IMR-90 (cell line): ENCODE measurements around the gene SBF2. TPM values are rescaled to one million over a fixed set of nuclear protein-coding genes. Genes with fewer than 3 reads are reported as not detected.

Source experiments
- ATAC-seq: fragments of 200-7000 bp; cut with Tn5 transposase; 2 replicates; pipeline ENCODE4 v1.9.1; 2020; ENCODE audit warnings: low read depth, mild to moderate bottlenecking, moderate library complexity
- Bru-seq: library from RNA; stranded (reverse); fragments of 400-500 nt; gene quantifications from one replicate; lab custom pipeline; 2021; lab: Mats Ljungman, UMichigan
- BruChase-seq, 2 experiments: library from RNA; stranded (reverse); fragments of 400-500 nt; gene quantifications; one replicate each; lab custom pipeline; 2021; lab: Mats Ljungman, UMichigan
- BruUV-seq: library from RNA; stranded (reverse); fragments of 400-500 nt; replicated peaks from 2 replicates; lab custom pipeline; 2021; lab: Mats Ljungman, UMichigan
- CTCF ChIA-PET: fragments of 300-600 bp; formaldehyde crosslinking; extraction: SDS; loops from one replicate; lab custom pipeline; 2021; ENCODE audit warnings: antibody characterized with exemption; lab: Yijun Ruan, JAX
- POLR2A ChIA-PET: fragments of 300-600 bp; sonication (Branson Sonifier 250); formaldehyde crosslinking; loops from one replicate; lab custom pipeline; 2022; ENCODE audit warnings: antibody characterized with exemption; ENCODE audit not compliant: unreplicated experiment; lab: Charles Lee
- DNase-seq: peaks from one replicate; pipeline ENCODE4 v3.0.0; 2013
- H2AFZ ChIP-seq: replicated peaks from 2 replicates; pipeline ENCODE3; 2013; ENCODE audit warnings: low read length, mild to moderate bottlenecking; ENCODE audit not compliant: poor library complexity
- H2AK5ac ChIP-seq: 2 replicates; pipeline ENCODE4 v1.6.1; 2013; ENCODE audit warnings: low read depth, low read length, inconsistent platforms
- H2AK9ac ChIP-seq: replicated peaks from 2 replicates; pipeline ENCODE3; 2013; ENCODE audit warnings: mild to moderate bottlenecking, low read depth, low read length, moderate library complexity; ENCODE audit not compliant: poor library complexity
- H2BK120ac ChIP-seq: 2 replicates; pipeline ENCODE4 v1.6.1; 2013; ENCODE audit warnings: low read depth, low read length, inconsistent platforms
- H2BK15ac ChIP-seq: 3 replicates; pipeline ENCODE4 v1.6.1; 2013; ENCODE audit warnings: low read depth, low read length, inconsistent platforms
- H2BK20ac ChIP-seq: 2 replicates; pipeline ENCODE4 v1.6.1; 2013; ENCODE audit warnings: low read depth, mild to moderate bottlenecking, inconsistent platforms, low read length, moderate library complexity
- H2BK5ac ChIP-seq: 2 replicates; pipeline ENCODE4 v1.6.1; 2013; ENCODE audit warnings: mild to moderate bottlenecking, low read depth, low read length, inconsistent platforms; ENCODE audit not compliant: poor library complexity, severe bottlenecking
- H3K14ac ChIP-seq: replicated peaks from 2 replicates; pipeline ENCODE4 v1.6.1; 2013; ENCODE audit warnings: low read depth, low read length, inconsistent platforms
- H3K18ac ChIP-seq: 2 replicates; pipeline ENCODE4 v1.6.1; 2013; ENCODE audit warnings: low read depth, low read length, control low read depth
- H3K23ac ChIP-seq: 2 replicates; pipeline ENCODE4 v1.6.1; 2013; ENCODE audit warnings: low read depth, low read length, inconsistent platforms
- H3K27ac ChIP-seq: 2 replicates; pipeline ENCODE4 v1.5.1; 2013; ENCODE audit warnings: mild to moderate bottlenecking, control low read depth, low read length; ENCODE audit not compliant: insufficient read depth
- H3K27me3 ChIP-seq: 2 replicates; pipeline ENCODE4 v1.6.1; 2013; ENCODE audit warnings: low read length; ENCODE audit not compliant: control insufficient read depth, insufficient read depth
- H3K36me3 ChIP-seq: 2 replicates; pipeline ENCODE4 v1.6.1; 2013; ENCODE audit warnings: low read length, mixed read lengths; ENCODE audit not compliant: control insufficient read depth, insufficient read depth
- H3K4ac ChIP-seq: 2 replicates; pipeline ENCODE4 v1.6.1; 2013; ENCODE audit warnings: low read depth, low read length, inconsistent platforms
- H3K4me1 ChIP-seq: 2 replicates; pipeline ENCODE4 v1.6.1; 2013; ENCODE audit warnings: low read length, mixed read lengths; ENCODE audit not compliant: control insufficient read depth, insufficient read depth
- H3K4me2 ChIP-seq: 2 replicates; pipeline ENCODE4 v1.6.1; 2013; ENCODE audit warnings: low read depth, mild to moderate bottlenecking, control low read depth, low read length, moderate library complexity
- H3K4me3 ChIP-seq: 2 replicates; pipeline ENCODE4 v1.5.1; 2013; ENCODE audit warnings: low read depth, mild to moderate bottlenecking, control low read depth, low read length, moderate library complexity; ENCODE audit not compliant: insufficient read depth
- H3K56ac ChIP-seq: 2 replicates; pipeline ENCODE4 v1.6.1; 2013; ENCODE audit warnings: low read length, inconsistent platforms; ENCODE audit not compliant: insufficient read depth; ENCODE audit errors: extremely low read depth
- H3K79me1 ChIP-seq, 2 experiments: 2 replicates each; pipeline ENCODE4 v1.6.1; 2013; ENCODE audit warnings: low read length in 2 of 2, inconsistent platforms in 1 of 2, low read depth in 1 of 2
- H3K9ac ChIP-seq: 2 replicates; pipeline ENCODE4 v1.6.1; 2013; ENCODE audit warnings: low read depth, low read length, control low read depth
- H3K9me1 ChIP-seq: 2 replicates; pipeline ENCODE4 v1.6.1; 2013; ENCODE audit warnings: low read length, inconsistent platforms; ENCODE audit not compliant: insufficient read depth
- H3K9me3 ChIP-seq: 2 replicates; pipeline ENCODE4 v1.6.1; 2013; ENCODE audit warnings: low read length; ENCODE audit not compliant: control insufficient read depth, insufficient read depth
- H4K20me1 ChIP-seq: 2 replicates; pipeline ENCODE4 v1.6.1; 2013; ENCODE audit warnings: low read length, inconsistent platforms; ENCODE audit not compliant: insufficient read depth
- H4K5ac ChIP-seq: 2 replicates; pipeline ENCODE4 v1.6.1; 2013; ENCODE audit warnings: mild to moderate bottlenecking, low read depth, low read length, control low read depth
- H4K8ac ChIP-seq, 2 experiments: 2 replicates each; pipeline ENCODE4 v1.6.1; 2013; ENCODE audit warnings: low read depth in 2 of 2, low read length in 2 of 2, control low read depth in 1 of 2, inconsistent platforms in 1 of 2
- H4K91ac ChIP-seq: 2 replicates; pipeline ENCODE4 v1.6.1; 2013; ENCODE audit warnings: low read depth, low read length, inconsistent platforms; ENCODE audit not compliant: insufficient read depth
- BHLHE40 ChIP-seq: fragments of 150-350 bp; IDR thresholded peaks from 2 replicates; pipeline ENCODE4 v1.6.1; 2016; ENCODE audit warnings: mild to moderate bottlenecking, low read depth, low read length
- CEBPB ChIP-seq: IDR thresholded peaks from 2 replicates; pipeline ENCODE4 v1.6.1; 2012; ENCODE audit warnings: low read depth, low read length, improper control_type of control experiment
- CHD1 ChIP-seq: IDR thresholded peaks from 2 replicates; pipeline ENCODE4 v1.6.1; 2012; ENCODE audit warnings: low read depth, low read length, improper control_type of control experiment
- FOS ChIP-seq: fragments of 150-350 bp; IDR thresholded peaks from 2 replicates; pipeline ENCODE4 v1.6.1; 2016; ENCODE audit warnings: low read depth, low read length
- MAFK ChIP-seq: IDR thresholded peaks from 2 replicates; pipeline ENCODE4 v1.6.1; 2012; ENCODE audit warnings: low read depth, low read length, improper control_type of control experiment
- MAZ ChIP-seq: IDR thresholded peaks from 2 replicates; pipeline ENCODE4 v1.6.1; 2012; ENCODE audit warnings: low read depth, mild to moderate bottlenecking, low read length, improper control_type of control experiment, moderate library complexity, borderline replicate concordance
- NFE2L2 ChIP-seq: fragments of 150-350 bp; IDR thresholded peaks from 2 replicates; pipeline ENCODE4 v1.6.1; 2016; ENCODE audit warnings: low read depth, mild to moderate bottlenecking, low read length
- POLR2A ChIP-seq: IDR thresholded peaks from 2 replicates; pipeline ENCODE4 v1.6.1; 2012; ENCODE audit warnings: mild to moderate bottlenecking, low read depth, low read length
- RAD21 ChIP-seq: IDR thresholded peaks from 2 replicates; pipeline ENCODE4 v1.6.1; 2012; ENCODE audit warnings: low read length, improper control_type of control experiment
- RCOR1 ChIP-seq: IDR thresholded peaks from 2 replicates; pipeline ENCODE4 v1.6.1; 2012; ENCODE audit warnings: mild to moderate bottlenecking, low read length, improper control_type of control experiment; ENCODE audit not compliant: insufficient replicate concordance
- RFX5 ChIP-seq: IDR thresholded peaks from 2 replicates; pipeline ENCODE4 v1.8.0; 2012; ENCODE audit warnings: low read depth, mild to moderate bottlenecking, low read length, moderate library complexity
- SMC3 ChIP-seq: fragments of 150-350 bp; IDR thresholded peaks from 2 replicates; pipeline ENCODE4 v1.6.1; 2016; ENCODE audit warnings: low read depth, mild to moderate bottlenecking, antibody characterized with exemption, low read length, moderate library complexity
- WGBS, 2 experiments: methylation state at CpG; one replicate each; pipeline versions ENCODE4 v1.1.5 to v1.1.7; 2013; ENCODE audit warnings: missing lambda C conversion rate in 2 of 2; ENCODE audit not compliant: insufficient read length in 1 of 2; ENCODE audit errors: extremely low coverage in 2 of 2; 5-methylcytosine and 5-hydroxymethylcytosine counted together
- dilution Hi-C: fragments of 300-500 bp; cut with HindIII; formaldehyde crosslinking; loops from one replicate; pipeline ENCODE4 v1.14.3; 2018; ENCODE audit warnings: low sequenced_read_pairs; ENCODE audit not compliant: unreplicated experiment
- in situ Hi-C: fragments of 300-500 bp; cut with MboI; formaldehyde crosslinking; loops from 3 replicates; pipeline ENCODE4 v1.14.3; 2019; ENCODE audit warnings: low sequenced_read_pairs, inconsistent platforms, mixed read lengths
- intact Hi-C: fragments of 100-400 bp; cut with micrococcal nuclease; formaldehyde crosslinking; loops from 2 replicates; pipeline ENCODE4 v1.10.0; 2022
- long read RNA-seq: library from polyadenylated mRNA; unstranded; transcript quantifications from one replicate; pipeline ENCODE4 v2.0.0, GENCODE V29; 2021; ENCODE audit not compliant: unreplicated experiment
- polyA plus RNA-seq, 3 experiments: library from polyadenylated mRNA; depleted of rRNA; stranded (reverse); fragments of >200 nt; gene quantifications; 2 replicates each; pipeline ENCODE4 v1.2.3, GENCODE V29; 2012; ENCODE audit warnings: low replicate concordance in 1 of 3
- total RNA-seq: library from RNA; depleted of rRNA; stranded (reverse); fragments of >200 nt; gene quantifications from 2 replicates; pipeline ENCODE4 v1.2.3, GENCODE V29; 2012; rRNA removed
- TF ChIP-seq, protein P1 (sequence below): fragments of 150-350 bp; IDR thresholded peaks from 2 replicates; pipeline ENCODE4 v1.6.1; 2017; ENCODE audit warnings: mild to moderate bottlenecking, antibody characterized with exemption, low read length, low read depth
- TF ChIP-seq, protein P2 (sequence below): fragments of 150-350 bp; IDR thresholded peaks from 2 replicates; pipeline ENCODE4 v1.6.1; 2016; ENCODE audit warnings: low read depth, mild to moderate bottlenecking, low read length, moderate library complexity, borderline replicate concordance

SBF2 gene
- total RNA-seq (45.8 and 51.8 TPM in 2 replicates), polyA plus RNA-seq (2012; rRNA removed) (21.7 and 23.8 TPM in 2 replicates), Bru-seq, nascent RNA (percentile 87 among the genes with signal in this experiment), BruChase-seq, experiment 1, labeled RNA remaining after a 6-hour chase (percentile 81 among the genes with signal in this experiment), BruChase-seq, experiment 2, labeled RNA remaining after a 2-hour chase (percentile 82 among the genes with signal in this experiment)
- polyA plus RNA-seq (2012; cell fraction: cytosol; rRNA removed) = 7.6 and 9.9 TPM in 2 replicates
- polyA plus RNA-seq (2012; cell fraction: nucleus; rRNA removed; ENCODE audit: low replicate concordance) = 13.3 and 78.3 TPM in 2 replicates
- long read RNA-seq, partial matches to known transcripts = 7 of 15 reads
- long read RNA-seq, other reads (novel, unspliced or antisense) = 6 of 15 reads

DNA sequence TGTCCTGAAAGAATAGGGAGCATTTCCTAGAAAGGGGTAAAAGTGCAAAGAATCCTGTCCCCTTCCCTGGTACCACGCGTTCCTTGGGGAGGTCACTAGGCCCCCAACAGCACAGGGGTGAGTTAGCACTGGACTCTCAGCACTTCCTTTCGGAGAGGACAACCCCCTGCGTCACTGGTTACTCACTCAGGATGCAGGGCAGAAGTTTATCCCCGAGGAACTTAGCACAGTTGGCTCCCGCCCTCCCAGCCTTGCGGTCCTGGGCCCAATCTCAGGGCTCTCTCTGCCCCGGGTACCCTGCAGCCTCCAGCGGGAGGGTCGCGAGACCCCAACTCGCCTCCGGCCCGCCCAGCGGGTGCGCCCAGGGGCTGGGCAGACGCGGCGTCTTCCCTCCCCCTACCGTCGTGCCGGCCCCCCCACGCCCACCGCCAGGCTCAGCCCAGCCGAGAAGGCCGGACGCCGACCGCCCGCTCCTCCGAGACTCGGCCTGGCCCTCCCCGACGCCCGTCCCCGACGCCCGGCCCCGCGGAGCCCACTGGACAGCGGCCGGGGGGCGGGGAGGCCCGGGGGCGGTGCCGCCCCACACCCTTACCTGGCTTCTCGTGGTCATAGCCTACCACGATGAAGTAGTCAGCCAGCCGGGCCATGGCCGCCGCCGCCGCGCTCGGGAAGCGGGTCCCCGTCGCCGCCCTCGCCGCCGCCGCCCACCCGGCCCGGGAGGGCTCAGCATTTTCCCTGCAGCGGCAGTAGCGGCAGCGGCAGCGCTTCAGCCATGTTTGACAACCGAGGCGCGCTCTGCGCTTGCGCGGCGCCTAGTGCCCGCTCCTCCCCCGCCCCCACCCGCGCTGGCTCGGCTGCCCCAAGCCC, at the start of gene SBF2:
Gene SBF2 (minus strand): TSS at position 797 of the 867 bp plus-strand sequence. CDS start 150 bp downstream, at position 647.
- H3K27ac ChIP-seq = peak within 1 kb of the TSS; percentile 93
- H3K23ac ChIP-seq = peak within 1 kb of the TSS; percentile 94
- ChIA-PET POLR2A (interaction anchor here (0.6 kb wide), 1 partner anchor 191 kb away, joined by 3 read pairs; no protein-coding TSS in a partner anchor), CTCF (no interaction called here)
- peaks cover 6% of the 10 kb centered on the region; the same call in 1 of the 2 replicates for H4K20me1 ChIP-seq
- peaks cover 22 to 73% of the 10 kb centered on the region in 2 experiments for H3K79me1 ChIP-seq
- H2BK15ac ChIP-seq = peak within 1 kb of the TSS; percentile 78
- no peaks in the 10 kb centered on the region for H3K9me3 ChIP-seq
- H4K5ac ChIP-seq = peak within 1 kb of the TSS; percentile 94
- H2BK120ac ChIP-seq = peak within 1 kb of the TSS; percentile 95
- peak within 1 kb of the TSS; percentile 93 for H3K4ac ChIP-seq
- H2BK20ac ChIP-seq = peak within 1 kb of the TSS; percentile 90
- no TSS peak for BruUV-seq
- H3K18ac ChIP-seq = peak within 1 kb of the TSS; percentile 94
- H3K14ac ChIP-seq = peak within 1 kb of the TSS; percentile 88
- peak within 1 kb of the TSS; percentile 99 for H2AK9ac ChIP-seq
- H2AFZ ChIP-seq = peak within 1 kb of the TSS; percentile 93
- peak within 1 kb of the TSS; percentile 97 for H4K91ac ChIP-seq
- in situ Hi-C loops (no loop called here), intact Hi-C loops (loop anchor here (5.0 kb wide), 1 partner anchor 36 kb away; no protein-coding TSS in a partner anchor), dilution Hi-C loops (no loop called here)
- H3K27me3 ChIP-seq = no peaks in the 10 kb centered on the region
- ATAC-seq (peak; percentile 79), DNase-seq (peak; percentile 96)
- H2BK5ac ChIP-seq = peak within 1 kb of the TSS; percentile 95
- peaks cover 5% of the 10 kb centered on the region for H3K9me1 ChIP-seq
- H3K9ac ChIP-seq = peak within 1 kb of the TSS; percentile 95
- peak within 1 kb of the TSS; percentile 97 for H3K56ac ChIP-seq
- peak within 1 kb of the TSS; percentile 69 to 98 for H4K8ac ChIP-seq
- 0% methylated on average over 50 of the region's 81 CpGs; no CpG with 5 or more reads in 1 of the 2 experiments for WGBS, 2 experiments
- H3K4me1 ChIP-seq = peaks cover 10% of the 10 kb centered on the region
- H3K36me3 ChIP-seq = peaks cover 8% of the 10 kb centered on the region
- H3K4me2 ChIP-seq = peak within 1 kb of the TSS; percentile 98
- H3K4me3 ChIP-seq = peak within 1 kb of the TSS; percentile 85
- H2AK5ac ChIP-seq = peak within 1 kb of the TSS; percentile 93
- peak; percentile 97 for TF ChIP-seq POLR2A
- peak; percentile 30; the same call in 1 of the 2 replicates for TF ChIP-seq FOS
- TF ChIP-seq CEBPB = no peak
- no peak for TF ChIP-seq CHD1
- TF ChIP-seq, protein P1, sequence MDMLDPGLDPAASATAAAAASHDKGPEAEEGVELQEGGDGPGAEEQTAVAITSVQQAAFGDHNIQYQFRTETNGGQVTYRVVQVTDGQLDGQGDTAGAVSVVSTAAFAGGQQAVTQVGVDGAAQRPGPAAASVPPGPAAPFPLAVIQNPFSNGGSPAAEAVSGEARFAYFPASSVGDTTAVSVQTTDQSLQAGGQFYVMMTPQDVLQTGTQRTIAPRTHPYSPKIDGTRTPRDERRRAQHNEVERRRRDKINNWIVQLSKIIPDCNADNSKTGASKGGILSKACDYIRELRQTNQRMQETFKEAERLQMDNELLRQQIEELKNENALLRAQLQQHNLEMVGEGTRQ = no peak
- no peak for TF ChIP-seq BHLHE40
- TF ChIP-seq, protein P2, sequence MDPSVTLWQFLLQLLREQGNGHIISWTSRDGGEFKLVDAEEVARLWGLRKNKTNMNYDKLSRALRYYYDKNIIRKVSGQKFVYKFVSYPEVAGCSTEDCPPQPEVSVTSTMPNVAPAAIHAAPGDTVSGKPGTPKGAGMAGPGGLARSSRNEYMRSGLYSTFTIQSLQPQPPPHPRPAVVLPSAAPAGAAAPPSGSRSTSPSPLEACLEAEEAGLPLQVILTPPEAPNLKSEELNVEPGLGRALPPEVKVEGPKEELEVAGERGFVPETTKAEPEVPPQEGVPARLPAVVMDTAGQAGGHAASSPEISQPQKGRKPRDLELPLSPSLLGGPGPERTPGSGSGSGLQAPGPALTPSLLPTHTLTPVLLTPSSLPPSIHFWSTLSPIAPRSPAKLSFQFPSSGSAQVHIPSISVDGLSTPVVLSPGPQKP = no peak
- TF ChIP-seq SMC3 = no peak
- peak; percentile 27; the same call in 1 of the 2 replicates for TF ChIP-seq MAFK
- TF ChIP-seq RCOR1 = no peak
- TF ChIP-seq RFX5 = peak; percentile 84
- no peak for TF ChIP-seq RAD21
- TF ChIP-seq NFE2L2 = peak; percentile 66; the same call in 1 of the 2 replicates
- TF ChIP-seq MAZ = peak; percentile 75; the same call in 1 of the 2 replicates
